GM23338 (cell line): Measurements from ENCODE around the gene ERC2. TPM values are rescaled to one million over a fixed set of nuclear protein-coding genes. Genes with fewer than 3 reads are reported as not detected.

Source experiments
- ATAC-seq: fragments of 200-7000 bp; cut with Tn5 transposase; 3 replicates; pipeline ENCODE4 v1.9.1; 2020
- DNase-seq: peaks from one replicate; pipeline ENCODE4 v3.0.0-alpha.2; 2015; ENCODE audit warnings: low spot score
- H2AFZ ChIP-seq: fragments of 200-600 bp; sonication (generic); 2 replicates; pipeline ENCODE4 v1.8.0; 2016; ENCODE audit warnings: antibody characterized with exemption, mild to moderate bottlenecking, moderate library complexity
- H3F3A ChIP-seq: fragments of 200-600 bp; sonication (generic); replicated peaks from 2 replicates; pipeline ENCODE4 v1.8.0; 2017; ENCODE audit warnings: antibody characterized with exemption, mixed run types, low read depth
- H3K27ac ChIP-seq: fragments of 200-600 bp; sonication (generic); 2 replicates; pipeline ENCODE4 v1.6.1; 2016; ENCODE audit warnings: low read depth
- H3K27me3 ChIP-seq: fragments of 200-600 bp; sonication (generic); 2 replicates; pipeline ENCODE4 v1.8.0; 2016; ENCODE audit warnings: mild to moderate bottlenecking, mixed run types, moderate library complexity; ENCODE audit not compliant: insufficient read depth
- H3K36me3 ChIP-seq: fragments of 200-600 bp; sonication (generic); 2 replicates; pipeline ENCODE4 v1.8.0; 2016; ENCODE audit warnings: mild to moderate bottlenecking; ENCODE audit not compliant: insufficient read depth
- H3K4me1 ChIP-seq: fragments of 200-600 bp; sonication (generic); 2 replicates; pipeline ENCODE4 v1.8.0; 2016; ENCODE audit warnings: mild to moderate bottlenecking, moderate library complexity; ENCODE audit not compliant: insufficient read depth
- H3K4me2 ChIP-seq: fragments of 200-600 bp; sonication (generic); 2 replicates; pipeline ENCODE4 v1.7.1; 2017; ENCODE audit warnings: mixed run types
- H3K4me3 ChIP-seq: fragments of 200-600 bp; sonication (generic); 2 replicates; pipeline ENCODE4 v1.6.1; 2016; ENCODE audit warnings: mixed run types
- H3K79me2 ChIP-seq: fragments of 200-600 bp; sonication (generic); replicated peaks from 2 replicates; pipeline ENCODE4 v1.8.0; 2017; ENCODE audit warnings: mild to moderate bottlenecking; ENCODE audit not compliant: insufficient read depth
- H3K9me2 ChIP-seq: fragments of 200-600 bp; sonication (generic); 2 replicates; pipeline ENCODE4 v1.8.0; 2017; ENCODE audit not compliant: insufficient read depth
- H4K20me1 ChIP-seq: fragments of 200-600 bp; sonication (generic); replicated peaks from 2 replicates; pipeline ENCODE4 v1.8.0; 2017; ENCODE audit warnings: mild to moderate bottlenecking; ENCODE audit not compliant: insufficient read depth
- H3K27ac Mint-ChIP-seq: 2 replicates; pipeline ENCODE4 v1.8.0; 2020; ENCODE audit warnings: inconsistent platforms, mild to moderate bottlenecking, moderate library complexity, mixed read lengths
- H3K27me3 Mint-ChIP-seq: 3 replicates; pipeline ENCODE4 v1.8.0; 2022; ENCODE audit warnings: low read depth, mild to moderate bottlenecking, moderate library complexity, mixed read lengths, inconsistent platforms; ENCODE audit not compliant: insufficient read depth, poor library complexity
- H3K36me3 Mint-ChIP-seq: 3 replicates; pipeline ENCODE4 v1.8.0; 2021; ENCODE audit warnings: low read depth, mild to moderate bottlenecking, inconsistent platforms, moderate library complexity, mixed read lengths
- H3K4me1 Mint-ChIP-seq: 3 replicates; pipeline ENCODE4 v1.8.0; 2020; ENCODE audit warnings: mild to moderate bottlenecking, inconsistent platforms, mixed read lengths
- H3K4me3 Mint-ChIP-seq: 3 replicates; pipeline ENCODE4 v1.8.0; 2021; ENCODE audit warnings: moderate library complexity, mild to moderate bottlenecking, inconsistent platforms, mixed read lengths
- H3K9me3 Mint-ChIP-seq: 3 replicates; pipeline ENCODE4 v1.8.0; 2020; ENCODE audit warnings: moderate library complexity, mild to moderate bottlenecking, inconsistent platforms, mixed read lengths
- CREB1 ChIP-seq: fragments of 250-450 bp; sonication (Bioruptor Pico); IDR thresholded peaks from 2 replicates; pipeline ENCODE4 v1.5.0; 2020; ENCODE audit warnings: low read depth, mild to moderate bottlenecking, moderate library complexity
- ETS1 ChIP-seq: IDR thresholded peaks from 2 replicates; pipeline ENCODE4 v1.6.1; 2016; ENCODE audit warnings: antibody characterized with exemption
- EZH2 ChIP-seq: fragments of 200-600 bp; sonication (generic); IDR thresholded peaks from one replicate; pipeline ENCODE4 v1.8.0; 2017; ENCODE audit warnings: antibody characterized with exemption, mild to moderate bottlenecking, low read depth; ENCODE audit not compliant: unreplicated experiment
- EZH2phosphoT487 ChIP-seq: fragments of 200-600 bp; sonication (generic); IDR thresholded peaks from one replicate; pipeline ENCODE4 v1.8.1; 2018; ENCODE audit warnings: antibody characterized with exemption; ENCODE audit not compliant: unreplicated experiment
- JUNB ChIP-seq: IDR thresholded peaks from one replicate; pipeline ENCODE4 v1.6.1; 2016; ENCODE audit warnings: antibody characterized with exemption; ENCODE audit not compliant: unreplicated experiment
- NANOG ChIP-seq: IDR thresholded peaks from 2 replicates; pipeline ENCODE4 v1.6.1; 2016; ENCODE audit warnings: antibody characterized with exemption, borderline replicate concordance
- POLR2AphosphoS5 ChIP-seq: IDR thresholded peaks from 2 replicates; pipeline ENCODE4 v1.6.1; 2016; ENCODE audit warnings: antibody characterized with exemption, low read depth
- STAT1 ChIP-seq: IDR thresholded peaks from one replicate; pipeline ENCODE4 v1.6.1; 2016; ENCODE audit warnings: antibody characterized with exemption; ENCODE audit not compliant: unreplicated experiment
- ZNF114 ChIP-seq: fragments of 250-450 bp; sonication (Bioruptor Pico); IDR thresholded peaks from 2 replicates; pipeline ENCODE4 v1.5.0; 2020; ENCODE audit warnings: mild to moderate bottlenecking, moderate library complexity
- ZNF331 ChIP-seq: fragments of 250-450 bp; sonication (Bioruptor Pico); IDR thresholded peaks from 2 replicates; pipeline ENCODE4 v1.5.0; 2020; ENCODE audit warnings: low read depth, mild to moderate bottlenecking, moderate library complexity
- polyA plus RNA-seq: library from polyadenylated mRNA; unstranded; fragments of >200 nt; fragmentation: Nextera tagmentation; extraction: Ambion mirVana; gene quantifications from 2 replicates; pipeline ENCODE4 v1.2.1, GENCODE V29; 2016
- total RNA-seq: library from RNA; depleted of rRNA; stranded (reverse); fragments of >200 nt; shearing (Covaris generic); gene quantifications from 2 replicates; pipeline ENCODE4 v1.2.3, GENCODE V29; 2014
- TF ChIP-seq, protein P1 (sequence below), 2 experiments: fragments of 200-600 bp in 1 of 2; sonication (generic) in 1 of 2; conservative IDR thresholded peaks; 2 replicates each; pipeline versions ENCODE4 v1.5.1 to v1.6.1; 2016 to 2017; ENCODE audit warnings: antibody characterized with exemption in 2 of 2, low read depth in 2 of 2, mild to moderate bottlenecking in 2 of 2, moderate library complexity in 1 of 2
- TF ChIP-seq, protein P2 (sequence below): fragments of 250-450 bp; sonication (Bioruptor Pico); IDR thresholded peaks from 2 replicates; pipeline ENCODE4 v1.5.0; 2020; ENCODE audit warnings: mild to moderate bottlenecking, moderate library complexity

ERC2 gene
- total and polyA plus RNA-seq, 2 experiments from 2014 or later = 11.8 to 13.7 TPM

DNA sequence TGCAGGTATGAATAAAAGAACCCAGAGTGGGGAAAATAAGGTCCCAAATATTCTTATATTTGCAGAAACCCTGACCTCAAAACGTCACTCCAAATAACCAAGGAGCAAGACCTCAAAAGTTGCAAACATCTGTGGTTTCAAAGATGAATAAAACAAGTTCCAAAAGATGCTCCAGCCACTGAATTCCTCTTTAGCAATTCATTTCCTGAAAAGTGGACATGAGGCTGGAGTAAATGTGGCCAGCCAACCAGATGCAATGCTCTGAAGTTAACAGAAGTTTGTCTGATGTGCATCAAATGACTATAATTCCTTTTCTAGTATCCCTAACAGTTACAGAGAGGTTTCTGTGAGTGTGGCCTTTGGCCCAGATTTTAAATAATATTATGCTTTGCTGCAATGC lies 910.0 kb downstream of the ERC2 start:
- DNase-seq = no peak
- Histone ChIP-seq H3K79me2 (no peaks in the 10 kb centered on the region), H3K27me3 (no peaks in the 10 kb centered on the region), H3K4me3 (no peak overlapping the region), H2AFZ (no peak overlapping the region), H3F3A (0 out of 2 replicates have a peak, but pooled peaks cover 3% of the 10 kb centered on the region), H3K4me2 (no peak overlapping the region), H4K20me1 (no peaks in the 10 kb centered on the region), H3K27ac (no peak overlapping the region), H3K36me3 (no peaks in the 10 kb centered on the region), H3K9me2 (peaks cover 12% of the 10 kb centered on the region), H3K4me1 (peaks cover 35% of the 10 kb centered on the region)
- H3K4me3 Mint-ChIP-seq = no peak overlapping the region
- H3K9me3 Mint-ChIP-seq = no peaks in the 10 kb centered on the region
- ATAC-seq = no peak
- H3K27ac Mint-ChIP-seq = no peak overlapping the region
- H3K36me3 Mint-ChIP-seq = no peaks in the 10 kb centered on the region
- TF ChIP-seq EZH2 = no peak
- TF ChIP-seq ZNF114 (CRISPR knock-in tag) = no peak
- TF ChIP-seq STAT1 = no peak
- TF ChIP-seq, protein P1, sequence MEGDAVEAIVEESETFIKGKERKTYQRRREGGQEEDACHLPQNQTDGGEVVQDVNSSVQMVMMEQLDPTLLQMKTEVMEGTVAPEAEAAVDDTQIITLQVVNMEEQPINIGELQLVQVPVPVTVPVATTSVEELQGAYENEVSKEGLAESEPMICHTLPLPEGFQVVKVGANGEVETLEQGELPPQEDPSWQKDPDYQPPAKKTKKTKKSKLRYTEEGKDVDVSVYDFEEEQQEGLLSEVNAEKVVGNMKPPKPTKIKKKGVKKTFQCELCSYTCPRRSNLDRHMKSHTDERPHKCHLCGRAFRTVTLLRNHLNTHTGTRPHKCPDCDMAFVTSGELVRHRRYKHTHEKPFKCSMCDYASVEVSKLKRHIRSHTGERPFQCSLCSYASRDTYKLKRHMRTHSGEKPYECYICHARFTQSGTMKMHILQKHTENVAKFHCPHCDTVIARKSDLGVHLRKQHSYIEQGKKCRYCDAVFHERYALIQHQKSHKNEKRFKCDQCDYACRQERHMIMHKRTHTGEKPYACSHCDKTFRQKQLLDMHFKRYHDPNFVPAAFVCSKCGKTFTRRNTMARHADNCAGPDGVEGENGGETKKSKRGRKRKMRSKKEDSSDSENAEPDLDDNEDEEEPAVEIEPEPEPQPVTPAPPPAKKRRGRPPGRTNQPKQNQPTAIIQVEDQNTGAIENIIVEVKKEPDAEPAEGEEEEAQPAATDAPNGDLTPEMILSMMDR (conservative IDR thresholded peaks at IDR 0.05; ENCODE audit: low read depth in 2 of 2) = no peak
- H3K4me1 Mint-ChIP-seq = peaks cover 36% of the 10 kb centered on the region
- H3K27me3 Mint-ChIP-seq = peaks cover 7% of the 10 kb centered on the region

DNA sequence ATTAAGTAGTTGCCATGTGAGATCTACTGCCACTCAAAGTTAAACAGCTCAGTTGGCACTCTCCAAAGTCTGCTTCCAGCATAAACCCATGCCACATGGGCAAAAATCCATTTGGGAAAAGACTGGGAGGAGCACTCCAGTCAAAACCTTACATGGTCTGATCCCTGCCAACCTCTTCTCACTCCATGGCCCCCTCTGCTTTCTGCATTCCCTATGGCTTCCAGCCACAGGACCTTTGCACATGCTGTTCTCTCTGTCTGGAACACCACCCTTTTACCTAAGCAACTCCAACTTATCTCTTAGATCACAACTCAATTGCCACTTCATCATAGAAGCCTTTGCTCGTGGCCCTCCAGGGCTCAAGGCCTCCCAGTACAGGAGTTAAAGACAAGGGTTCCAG lies 910.7 kb downstream of the ERC2 start:
- H3F3A ChIP-seq = 0 out of 2 replicates have a peak, but pooled peaks cover 3% of the 10 kb centered on the region
- DNase-seq (no peak), ATAC-seq (no peak)
- H3K4me3 ChIP-seq = no peak overlapping the region
- H3K9me3 Mint-ChIP-seq = no peaks in the 10 kb centered on the region
- peaks cover 35% of the 10 kb centered on the region for H3K4me1 ChIP-seq
- no peaks in the 10 kb centered on the region for H3K36me3 Mint-ChIP-seq
- H3K79me2 ChIP-seq = no peaks in the 10 kb centered on the region
- peaks cover 7% of the 10 kb centered on the region for H3K27me3 Mint-ChIP-seq
- H4K20me1 ChIP-seq = no peaks in the 10 kb centered on the region
- peaks cover 36% of the 10 kb centered on the region for H3K4me1 Mint-ChIP-seq
- peaks cover 15% of the 10 kb centered on the region for H3K9me2 ChIP-seq
- no peaks in the 10 kb centered on the region for H3K27me3 ChIP-seq
- H3K4me3 Mint-ChIP-seq = no peak overlapping the region
- H3K36me3 ChIP-seq = no peaks in the 10 kb centered on the region
- H3K4me2 ChIP-seq = no peak overlapping the region
- H2AFZ ChIP-seq = no peak overlapping the region
- H3K27ac ChIP-seq = no peak overlapping the region
- no peak overlapping the region for H3K27ac Mint-ChIP-seq
- TF ChIP-seq ZNF114 (CRISPR knock-in tag) (no peak), ETS1 (no peak), POLR2AphosphoS5 (no peak), CREB1 (CRISPR knock-in tag) (no peak), NANOG (no peak), STAT1 (no peak), EZH2 (no peak), JUNB (no peak), ZNF331 (CRISPR knock-in tag) (no peak), EZH2phosphoT487 (no peak)
- TF ChIP-seq, protein P2, sequence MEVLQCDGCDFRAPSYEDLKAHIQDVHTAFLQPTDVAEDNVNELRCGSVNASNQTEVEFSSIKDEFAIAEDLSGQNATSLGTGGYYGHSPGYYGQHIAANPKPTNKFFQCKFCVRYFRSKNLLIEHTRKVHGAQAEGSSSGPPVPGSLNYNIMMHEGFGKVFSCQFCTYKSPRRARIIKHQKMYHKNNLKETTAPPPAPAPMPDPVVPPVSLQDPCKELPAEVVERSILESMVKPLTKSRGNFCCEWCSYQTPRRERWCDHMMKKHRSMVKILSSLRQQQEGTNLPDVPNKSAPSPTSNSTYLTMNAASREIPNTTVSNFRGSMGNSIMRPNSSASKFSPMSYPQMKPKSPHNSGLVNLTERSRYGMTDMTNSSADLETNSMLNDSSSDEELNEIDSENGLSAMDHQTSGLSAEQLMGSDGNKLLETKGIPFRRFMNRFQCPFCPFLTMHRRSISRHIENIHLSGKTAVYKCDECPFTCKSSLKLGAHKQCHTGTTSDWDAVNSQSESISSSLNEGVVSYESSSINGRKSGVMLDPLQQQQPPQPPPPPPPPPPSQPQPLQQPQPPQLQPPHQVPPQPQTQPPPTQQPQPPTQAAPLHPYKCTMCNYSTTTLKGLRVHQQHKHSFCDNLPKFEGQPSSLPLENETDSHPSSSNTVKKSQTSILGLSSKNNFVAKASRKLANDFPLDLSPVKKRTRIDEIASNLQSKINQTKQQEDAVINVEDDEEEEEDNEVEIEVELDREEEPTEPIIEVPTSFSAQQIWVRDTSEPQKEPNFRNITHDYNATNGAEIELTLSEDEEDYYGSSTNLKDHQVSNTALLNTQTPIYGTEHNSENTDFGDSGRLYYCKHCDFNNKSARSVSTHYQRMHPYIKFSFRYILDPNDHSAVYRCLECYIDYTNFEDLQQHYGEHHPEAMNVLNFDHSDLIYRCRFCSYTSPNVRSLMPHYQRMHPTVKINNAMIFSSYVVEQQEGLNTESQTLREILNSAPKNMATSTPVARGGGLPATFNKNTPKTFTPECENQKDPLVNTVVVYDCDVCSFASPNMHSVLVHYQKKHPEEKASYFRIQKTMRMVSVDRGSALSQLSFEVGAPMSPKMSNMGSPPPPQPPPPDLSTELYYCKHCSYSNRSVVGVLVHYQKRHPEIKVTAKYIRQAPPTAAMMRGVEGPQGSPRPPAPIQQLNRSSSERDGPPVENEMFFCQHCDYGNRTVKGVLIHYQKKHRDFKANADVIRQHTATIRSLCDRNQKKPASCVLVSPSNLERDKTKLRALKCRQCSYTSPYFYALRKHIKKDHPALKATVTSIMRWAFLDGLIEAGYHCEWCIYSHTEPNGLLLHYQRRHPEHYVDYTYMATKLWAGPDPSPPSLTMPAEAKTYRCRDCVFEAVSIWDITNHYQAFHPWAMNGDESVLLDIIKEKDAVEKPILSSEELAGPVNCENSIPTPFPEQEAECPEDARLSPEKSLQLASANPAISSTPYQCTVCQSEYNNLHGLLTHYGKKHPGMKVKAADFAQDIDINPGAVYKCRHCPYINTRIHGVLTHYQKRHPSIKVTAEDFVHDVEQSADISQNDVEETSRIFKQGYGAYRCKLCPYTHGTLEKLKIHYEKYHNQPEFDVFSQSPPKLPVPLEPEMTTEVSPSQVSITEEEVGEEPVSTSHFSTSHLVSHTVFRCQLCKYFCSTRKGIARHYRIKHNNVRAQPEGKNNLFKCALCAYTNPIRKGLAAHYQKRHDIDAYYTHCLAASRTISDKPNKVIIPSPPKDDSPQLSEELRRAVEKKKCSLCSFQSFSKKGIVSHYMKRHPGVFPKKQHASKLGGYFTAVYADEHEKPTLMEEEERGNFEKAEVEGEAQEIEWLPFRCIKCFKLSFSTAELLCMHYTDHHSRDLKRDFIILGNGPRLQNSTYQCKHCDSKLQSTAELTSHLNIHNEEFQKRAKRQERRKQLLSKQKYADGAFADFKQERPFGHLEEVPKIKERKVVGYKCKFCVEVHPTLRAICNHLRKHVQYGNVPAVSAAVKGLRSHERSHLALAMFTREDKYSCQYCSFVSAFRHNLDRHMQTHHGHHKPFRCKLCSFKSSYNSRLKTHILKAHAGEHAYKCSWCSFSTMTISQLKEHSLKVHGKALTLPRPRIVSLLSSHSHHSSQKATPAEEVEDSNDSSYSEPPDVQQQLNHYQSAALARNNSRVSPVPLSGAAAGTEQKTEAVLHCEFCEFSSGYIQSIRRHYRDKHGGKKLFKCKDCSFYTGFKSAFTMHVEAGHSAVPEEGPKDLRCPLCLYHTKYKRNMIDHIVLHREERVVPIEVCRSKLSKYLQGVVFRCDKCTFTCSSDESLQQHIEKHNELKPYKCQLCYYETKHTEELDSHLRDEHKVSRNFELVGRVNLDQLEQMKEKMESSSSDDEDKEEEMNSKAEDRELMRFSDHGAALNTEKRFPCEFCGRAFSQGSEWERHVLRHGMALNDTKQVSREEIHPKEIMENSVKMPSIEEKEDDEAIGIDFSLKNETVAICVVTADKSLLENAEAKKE (CRISPR knock-in tag) = no peak
